GM13977 (cell line): ENCODE results near the gene HMMR.
A peak's percentile ranks its signal among the peaks of the same experiment; 100 is the strongest.

Experiments used
- DNase-seq: peaks from one replicate; pipeline ENCODE4 v3.0.0; 2012; ENCODE audit warnings: low spot score
- in situ Hi-C: fragments of 300-500 bp; cut with MboI; formaldehyde crosslinking; loops from one replicate; pipeline ENCODE4 v1.12.0; 2022; ENCODE audit warnings: low sequenced_read_pairs, low pct_unique_long_range_greater_than_20kb, mixed read lengths, inconsistent platforms; ENCODE audit not compliant: unreplicated experiment
- TF ChIP-seq, protein P1 (sequence below): IDR thresholded peaks from 2 replicates; pipeline ENCODE4 v1.5.1; 2012; ENCODE audit warnings: mild to moderate bottlenecking, control low read depth; ENCODE audit not compliant: insufficient read depth; ENCODE audit errors: extremely low read depth, missing control alignments

Gene HMMR

DNA sequence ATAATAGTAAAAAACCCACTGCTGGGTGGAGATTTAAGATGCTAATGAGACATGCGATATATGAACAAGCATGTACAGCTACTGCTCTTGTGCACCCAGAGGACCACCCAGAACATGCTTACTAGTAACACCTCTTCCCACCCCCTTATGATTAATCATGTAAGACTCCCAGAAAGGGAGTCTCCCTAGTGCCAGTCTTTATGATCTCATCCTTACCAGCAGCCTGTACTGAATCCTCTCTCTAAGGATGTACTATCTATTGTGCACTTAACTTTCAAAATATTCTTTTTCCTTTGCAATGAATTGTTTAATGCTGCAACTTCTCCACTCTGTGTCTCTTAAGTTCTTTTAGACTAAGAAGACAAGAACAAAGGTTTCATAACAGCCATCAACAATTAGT, 35.9 kb downstream of the HMMR start:
- DNase-seq, result no peak
- TF ChIP-seq, protein P1, sequence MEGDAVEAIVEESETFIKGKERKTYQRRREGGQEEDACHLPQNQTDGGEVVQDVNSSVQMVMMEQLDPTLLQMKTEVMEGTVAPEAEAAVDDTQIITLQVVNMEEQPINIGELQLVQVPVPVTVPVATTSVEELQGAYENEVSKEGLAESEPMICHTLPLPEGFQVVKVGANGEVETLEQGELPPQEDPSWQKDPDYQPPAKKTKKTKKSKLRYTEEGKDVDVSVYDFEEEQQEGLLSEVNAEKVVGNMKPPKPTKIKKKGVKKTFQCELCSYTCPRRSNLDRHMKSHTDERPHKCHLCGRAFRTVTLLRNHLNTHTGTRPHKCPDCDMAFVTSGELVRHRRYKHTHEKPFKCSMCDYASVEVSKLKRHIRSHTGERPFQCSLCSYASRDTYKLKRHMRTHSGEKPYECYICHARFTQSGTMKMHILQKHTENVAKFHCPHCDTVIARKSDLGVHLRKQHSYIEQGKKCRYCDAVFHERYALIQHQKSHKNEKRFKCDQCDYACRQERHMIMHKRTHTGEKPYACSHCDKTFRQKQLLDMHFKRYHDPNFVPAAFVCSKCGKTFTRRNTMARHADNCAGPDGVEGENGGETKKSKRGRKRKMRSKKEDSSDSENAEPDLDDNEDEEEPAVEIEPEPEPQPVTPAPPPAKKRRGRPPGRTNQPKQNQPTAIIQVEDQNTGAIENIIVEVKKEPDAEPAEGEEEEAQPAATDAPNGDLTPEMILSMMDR, result no peak
- in situ Hi-C loops, result no loop called here

DNA sequence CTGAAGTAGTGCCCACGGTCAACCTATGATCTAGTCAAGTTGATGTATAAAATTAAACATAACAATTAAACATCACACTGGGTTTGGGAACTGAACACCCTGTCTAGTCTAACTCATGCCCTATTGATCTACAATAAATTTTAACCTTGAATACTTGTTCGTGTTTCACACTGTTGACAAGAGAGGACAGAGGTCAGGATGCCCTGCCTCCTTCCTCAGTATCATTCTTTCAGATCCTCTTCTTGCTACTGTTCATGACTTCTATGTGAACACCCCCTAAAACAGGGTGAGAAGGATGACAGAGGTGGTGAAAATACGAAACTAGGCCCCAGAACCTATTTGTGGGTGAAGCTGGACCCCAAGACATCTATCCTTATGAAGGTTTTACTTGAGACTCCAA, 36.9 kb downstream of the HMMR start:
- in situ Hi-C loops, result no loop called here

DNA sequence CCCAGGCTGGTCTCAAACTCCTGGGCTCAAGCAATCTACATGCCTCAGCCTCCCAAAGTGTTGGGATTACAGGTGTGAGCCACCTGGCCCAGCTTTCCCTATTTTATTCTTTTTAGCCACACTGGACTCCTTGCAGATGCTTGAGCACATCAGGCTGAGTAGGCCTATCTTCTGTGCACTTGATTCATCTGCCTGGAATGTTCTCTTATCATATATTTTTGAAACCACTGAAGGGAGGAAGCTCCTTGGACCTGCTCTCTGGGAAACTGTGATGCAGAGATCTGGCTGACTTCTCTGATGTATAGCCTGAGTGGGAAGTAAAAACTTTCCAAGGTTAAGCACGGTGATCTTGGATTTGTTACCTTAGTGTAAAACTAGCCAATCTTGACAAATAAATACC, 38.5 kb downstream of the HMMR start:
- in situ Hi-C loops, result no loop called here
- DNase-seq, result no peak
- TF ChIP-seq, protein P1, result no peak

More for the DNA sequence above, 36.9 kb downstream of the HMMR start:
- TF ChIP-seq, protein P1, result no peak
- DNase-seq, result no peak

DNA sequence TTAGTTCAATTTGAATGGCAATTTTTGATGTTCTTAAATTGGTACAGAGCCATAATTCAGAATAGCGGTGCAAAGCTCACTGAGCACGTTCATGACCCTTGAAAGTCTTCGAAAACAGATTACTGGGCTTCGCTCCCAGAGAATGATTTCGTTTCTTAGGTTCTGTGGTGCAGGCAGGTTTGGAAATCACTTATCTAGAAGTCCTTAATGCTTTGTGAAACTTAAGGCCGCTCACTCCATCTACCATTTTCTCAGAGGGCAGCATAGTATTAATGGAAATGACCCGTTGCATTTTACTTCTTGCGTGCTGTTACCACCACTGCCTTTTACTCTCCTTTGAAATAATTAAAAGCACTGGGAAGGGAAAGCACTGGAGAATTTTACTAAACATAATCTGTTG, 42.1 kb downstream of the HMMR start:
- TF ChIP-seq, protein P1, result no peak
- in situ Hi-C loops, result no loop called here
- DNase-seq, result no peak

DNA sequence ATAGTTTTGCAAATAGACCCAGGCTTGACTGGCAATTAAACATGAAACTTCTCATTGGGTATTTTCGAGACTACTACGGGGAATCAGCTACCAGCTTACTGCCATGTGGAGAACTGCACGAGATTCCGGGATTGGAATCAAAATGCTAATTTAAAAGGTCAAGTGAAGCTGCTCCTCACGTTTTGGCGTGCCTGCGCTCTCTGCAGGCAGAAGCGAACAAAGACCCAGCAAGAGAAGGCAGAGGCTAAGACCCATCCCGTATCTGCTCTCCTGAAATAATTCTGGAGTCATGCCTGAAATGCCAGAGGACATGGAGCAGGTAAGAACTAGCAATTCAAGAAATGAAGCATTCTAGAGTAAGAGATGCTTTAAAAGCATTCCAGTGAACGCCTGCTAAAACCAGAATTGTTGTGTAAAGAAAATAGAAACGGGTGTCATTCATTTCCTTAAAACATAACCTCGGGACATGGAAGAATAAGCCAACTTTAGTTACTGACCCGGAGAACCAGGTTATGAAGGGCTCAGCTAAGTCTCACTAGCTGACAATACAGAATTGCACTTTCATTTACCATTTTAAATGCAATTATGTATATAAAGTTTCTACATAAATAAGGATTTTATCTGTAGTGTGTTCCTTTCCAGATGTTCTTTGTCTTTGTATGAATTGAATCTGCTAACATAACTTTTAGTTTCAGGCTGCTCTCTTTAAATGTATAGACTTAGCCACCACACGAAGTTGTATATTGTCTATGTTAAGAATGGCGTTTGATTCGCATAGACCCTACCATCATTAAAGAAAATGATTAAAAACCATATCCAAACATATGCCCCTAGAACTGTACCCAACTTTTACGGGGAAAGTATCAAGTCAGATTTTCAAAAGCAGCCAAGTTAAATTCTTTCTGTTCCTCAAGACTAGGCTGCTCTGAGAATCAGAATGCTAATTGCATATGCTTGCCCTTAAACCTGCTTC, 43.0 kb downstream of the HMMR start:
- peak; percentile 43 for DNase-seq
- TF ChIP-seq, protein P1, result peak; percentile 64
- in situ Hi-C loops, result no loop called here

DNA sequence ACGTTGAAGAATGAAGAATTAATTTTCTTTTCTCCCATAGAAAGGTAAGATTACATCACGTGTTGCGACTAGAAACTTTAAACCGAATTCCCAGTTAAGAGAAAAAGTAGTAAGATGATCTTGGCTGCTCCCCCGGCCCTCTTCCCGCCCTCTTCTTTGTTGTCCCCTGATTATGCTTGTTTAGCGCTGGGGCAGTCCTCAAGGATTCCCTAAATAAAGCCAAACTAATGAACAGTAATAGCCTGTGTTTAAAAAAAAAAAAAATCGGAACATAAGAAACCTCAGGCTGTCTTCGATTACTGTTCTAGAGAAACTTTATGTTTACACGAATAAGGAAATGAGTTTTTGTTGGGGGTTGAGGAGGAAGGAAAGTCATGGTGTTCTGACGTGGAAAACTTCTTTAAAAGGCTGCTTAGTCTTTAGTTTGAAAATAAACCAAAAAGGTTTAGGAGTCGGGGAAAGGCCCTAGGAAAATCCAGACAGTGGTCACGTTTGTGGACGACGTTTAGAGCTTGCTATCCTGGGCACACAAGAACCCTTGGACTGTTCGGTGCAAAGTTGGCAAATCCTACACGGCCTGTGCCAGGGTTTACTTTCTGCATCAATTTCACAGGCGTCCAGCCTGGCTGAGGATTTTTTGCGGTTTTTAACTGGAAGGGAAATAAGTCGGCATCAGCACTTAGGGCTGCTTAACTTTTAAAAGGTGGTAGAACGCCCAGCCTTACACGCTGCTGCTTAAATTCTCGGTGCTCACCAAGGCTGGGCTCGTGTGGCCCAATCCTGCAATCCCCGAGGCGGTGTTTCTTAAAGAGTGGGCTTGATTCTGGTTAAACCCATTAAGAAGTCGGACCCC, 43.9 kb downstream of the HMMR start:
- peak; percentile 34 for DNase-seq
- in situ Hi-C loops, result no loop called here
- TF ChIP-seq, protein P1, result no peak
